Measurements from ENCODE around the gene GRK5.

GRK5 gene

GRCh38 chr10:119217401-119217800, 10.0 kb downstream of the GRK5 start:
- no peak for TF ChIP-seq TAF1 (IDR thresholded peaks at IDR 0.05; ENCODE audit: low read depth, low read length)
- no peak for TF ChIP-seq SPI1 (IDR thresholded peaks at IDR 0.05; ENCODE audit: low read depth, low read length)
- TF ChIP-seq POLR2AphosphoS5 (IDR thresholded peaks at IDR 0.05; ENCODE audit: low read depth, low read length): no peak
- no peak for TF ChIP-seq PAX5 (IDR thresholded peaks at IDR 0.05; ENCODE audit: insufficient read depth, low read length, severe bottlenecking)
- no peak for TF ChIP-seq POU2F2 (IDR thresholded peaks at IDR 0.05; ENCODE audit: low read depth, low read length)
- no peak for TF ChIP-seq POLR2A (IDR thresholded peaks at IDR 0.05; ENCODE audit: low read depth, low read length)
- FAIRE-seq (no peak), DNase-seq (ENCODE audit: insufficient read length, low spot score) (no peak)

GRCh38 chr10:119217991-119218490, 10.7 kb downstream of the GRK5 start:
- FAIRE-seq: no peak
- DNase-seq (ENCODE audit: insufficient read length, low spot score): no peak
- TF ChIP-seq POLR2AphosphoS5 (IDR thresholded peaks at IDR 0.05; ENCODE audit: low read depth, low read length) (no peak), POLR2A (IDR thresholded peaks at IDR 0.05; ENCODE audit: low read depth, low read length) (no peak), TAF1 (IDR thresholded peaks at IDR 0.05; ENCODE audit: low read depth, low read length) (no peak), SPI1 (IDR thresholded peaks at IDR 0.05; ENCODE audit: low read depth, low read length) (no peak), POU2F2 (IDR thresholded peaks at IDR 0.05; ENCODE audit: low read depth, low read length) (no peak), PAX5 (IDR thresholded peaks at IDR 0.05; ENCODE audit: insufficient read depth, low read length, severe bottlenecking) (no peak)

GRCh38 chr10:119219871-119220270, 12.5 kb downstream of the GRK5 start:
- no peak for FAIRE-seq

GRCh38 chr10:119221201-119221600, 13.8 kb downstream of the GRK5 start:
- FAIRE-seq (no peak), DNase-seq (ENCODE audit: insufficient read length, low spot score) (no peak)
- TF ChIP-seq POU2F2 (IDR thresholded peaks at IDR 0.05; ENCODE audit: low read depth, low read length) (no peak), SPI1 (IDR thresholded peaks at IDR 0.05; ENCODE audit: low read depth, low read length) (no peak), POLR2A (IDR thresholded peaks at IDR 0.05; ENCODE audit: low read depth, low read length) (no peak), POLR2AphosphoS5 (IDR thresholded peaks at IDR 0.05; ENCODE audit: low read depth, low read length) (no peak), TAF1 (IDR thresholded peaks at IDR 0.05; ENCODE audit: low read depth, low read length) (no peak), PAX5 (IDR thresholded peaks at IDR 0.05; ENCODE audit: insufficient read depth, low read length, severe bottlenecking) (no peak)

More at GRCh38 chr10:119219871-119220270, 12.5 kb downstream of the GRK5 start:
- TF ChIP-seq TAF1 (IDR thresholded peaks at IDR 0.05; ENCODE audit: low read depth, low read length) (no peak), SPI1 (IDR thresholded peaks at IDR 0.05; ENCODE audit: low read depth, low read length) (no peak), POLR2A (IDR thresholded peaks at IDR 0.05; ENCODE audit: low read depth, low read length) (no peak), POU2F2 (IDR thresholded peaks at IDR 0.05; ENCODE audit: low read depth, low read length) (no peak), PAX5 (IDR thresholded peaks at IDR 0.05; ENCODE audit: insufficient read depth, low read length, severe bottlenecking) (no peak), POLR2AphosphoS5 (IDR thresholded peaks at IDR 0.05; ENCODE audit: low read depth, low read length) (no peak)
- DNase-seq (ENCODE audit: insufficient read length, low spot score): no peak

- FAIRE-seq (no peak), DNase-seq (ENCODE audit: insufficient read length, low spot score) (no peak)
- TF ChIP-seq POU2F2 (IDR thresholded peaks at IDR 0.05; ENCODE audit: low read depth, low read length) (no peak), POLR2AphosphoS5 (IDR thresholded peaks at IDR 0.05; ENCODE audit: low read depth, low read length) (no peak), SPI1 (IDR thresholded peaks at IDR 0.05; ENCODE audit: low read depth, low read length) (no peak), PAX5 (IDR thresholded peaks at IDR 0.05; ENCODE audit: insufficient read depth, low read length, severe bottlenecking) (no peak), TAF1 (IDR thresholded peaks at IDR 0.05; ENCODE audit: low read depth, low read length) (no peak), POLR2A (IDR thresholded peaks at IDR 0.05; ENCODE audit: low read depth, low read length) (no peak)
Observed at GRCh38 chr10:119221666-119222065, 14.3 kb downstream of the GRK5 start.

- FAIRE-seq: no peak
- TF ChIP-seq PAX5 (IDR thresholded peaks at IDR 0.05; ENCODE audit: insufficient read depth, low read length, severe bottlenecking) (no peak), POLR2A (IDR thresholded peaks at IDR 0.05; ENCODE audit: low read depth, low read length) (no peak), POU2F2 (IDR thresholded peaks at IDR 0.05; ENCODE audit: low read depth, low read length) (no peak), SPI1 (IDR thresholded peaks at IDR 0.05; ENCODE audit: low read depth, low read length) (no peak), POLR2AphosphoS5 (IDR thresholded peaks at IDR 0.05; ENCODE audit: low read depth, low read length) (no peak), TAF1 (IDR thresholded peaks at IDR 0.05; ENCODE audit: low read depth, low read length) (no peak)
Observed at GRCh38 chr10:119222537-119222936, 15.2 kb downstream of the GRK5 start.

GRCh38 chr10:119222966-119223386, 15.6 kb downstream of the GRK5 start:
- DNase-seq (ENCODE audit: insufficient read length, low spot score) (no peak), FAIRE-seq (no peak)
- TF ChIP-seq POLR2AphosphoS5 (IDR thresholded peaks at IDR 0.05; ENCODE audit: low read depth, low read length) (no peak), POU2F2 (IDR thresholded peaks at IDR 0.05; ENCODE audit: low read depth, low read length) (no peak), POLR2A (IDR thresholded peaks at IDR 0.05; ENCODE audit: low read depth, low read length) (no peak), SPI1 (IDR thresholded peaks at IDR 0.05; ENCODE audit: low read depth, low read length) (no peak), TAF1 (IDR thresholded peaks at IDR 0.05; ENCODE audit: low read depth, low read length) (no peak), PAX5 (IDR thresholded peaks at IDR 0.05; ENCODE audit: insufficient read depth, low read length, severe bottlenecking) (no peak)

More at GRCh38 chr10:119222537-119222936, 15.2 kb downstream of the GRK5 start:
- no peak for DNase-seq (ENCODE audit: insufficient read length, low spot score)

GRCh38 chr10:119225083-119225658, 17.8 kb downstream of the GRK5 start:
- TF ChIP-seq POLR2AphosphoS5 (IDR thresholded peaks at IDR 0.05; ENCODE audit: low read depth, low read length) (no peak), SPI1 (IDR thresholded peaks at IDR 0.05; ENCODE audit: low read depth, low read length) (0 out of 2 replicates have a peak, but pooled peaks have one; percentile 1)
- DNase-seq (ENCODE audit: insufficient read length, low spot score) (no peak), FAIRE-seq (no peak)

GRCh38 chr10:119227825-119228224, 20.5 kb downstream of the GRK5 start:
- DNase-seq (ENCODE audit: insufficient read length, low spot score): no peak
- FAIRE-seq: no peak
- TF ChIP-seq SPI1 (IDR thresholded peaks at IDR 0.05; ENCODE audit: low read depth, low read length) (no peak), TAF1 (IDR thresholded peaks at IDR 0.05; ENCODE audit: low read depth, low read length) (no peak), PAX5 (IDR thresholded peaks at IDR 0.05; ENCODE audit: insufficient read depth, low read length, severe bottlenecking) (no peak), POLR2A (IDR thresholded peaks at IDR 0.05; ENCODE audit: low read depth, low read length) (no peak), POLR2AphosphoS5 (IDR thresholded peaks at IDR 0.05; ENCODE audit: low read depth, low read length) (no peak), POU2F2 (IDR thresholded peaks at IDR 0.05; ENCODE audit: low read depth, low read length) (no peak)
